GM13976 (cell line): ENCODE results near the gene TTLL12.

Experiments
- DNase-seq: peaks from one replicate; pipeline ENCODE4 v3.0.0; 2012; ENCODE audit warnings: low spot score
- CTCF ChIP-seq: IDR thresholded peaks from 2 replicates; pipeline ENCODE4 v1.5.1; 2012; ENCODE audit warnings: borderline replicate concordance, mild to moderate bottlenecking; ENCODE audit not compliant: insufficient read depth; ENCODE audit errors: extremely low read depth, missing control alignments, control extremely low read depth
- in situ Hi-C: fragments of 300-500 bp; cut with MboI; formaldehyde crosslinking; loops from one replicate; pipeline ENCODE4 v1.12.0; 2022; ENCODE audit warnings: low sequenced_read_pairs, mixed read lengths, inconsistent platforms; ENCODE audit not compliant: unreplicated experiment

The TTLL12 gene

GRCh38 chr22:43169310-43170130, 17.4 kb downstream of the TTLL12 start:
- in situ Hi-C loops = no loop called here
- DNase-seq = no peak
- TF ChIP-seq CTCF = no peak

GRCh38 chr22:43168471-43169309, 18.2 kb downstream of the TTLL12 start:
- in situ Hi-C loops = no loop called here
- no peak for TF ChIP-seq CTCF
- DNase-seq = no peak

GRCh38 chr22:43167001-43167589, 19.8 kb downstream of the TTLL12 start:
- no peak for TF ChIP-seq CTCF
- in situ Hi-C loops = no loop called here

GRCh38 chr22:43166132-43166930, 20.6 kb downstream of the TTLL12 start:
- DNase-seq = no peak
- no peak for TF ChIP-seq CTCF
- in situ Hi-C loops = no loop called here

More at GRCh38 chr22:43167001-43167589, 19.8 kb downstream of the TTLL12 start:
- DNase-seq = no peak

- DNase-seq = no peak
- TF ChIP-seq CTCF = no peak
- in situ Hi-C loops = no loop called here
Measured at GRCh38 chr22:43164636-43165035, 22.3 kb downstream of the TTLL12 start.
